ENCODE measurements around the gene TCOF1.

The TCOF1 gene

GRCh38 chr5:150318613-150319483, 38.6 kb upstream of the TCOF1 start:
- no peak for TF ChIP-seq ZFX (IDR thresholded peaks at IDR 0.05; ENCODE audit: borderline replicate concordance)
- TF ChIP-seq CTCF (IDR thresholded peaks at IDR 0.05): no peak
- no peak overlapping the region for H3K27ac ChIP-seq

- no peak for TF ChIP-seq CTCF (IDR thresholded peaks at IDR 0.05)
- no peak for TF ChIP-seq ZFX (IDR thresholded peaks at IDR 0.05; ENCODE audit: borderline replicate concordance)
Observed at GRCh38 chr5:150319484-150319790, 38.1 kb upstream of the TCOF1 start.

GRCh38 chr5:150320044-150320613, 37.4 kb upstream of the TCOF1 start:
- no peak overlapping the region for H3K27ac ChIP-seq
- TF ChIP-seq ZFX (IDR thresholded peaks at IDR 0.05; ENCODE audit: borderline replicate concordance) (no peak), CTCF (IDR thresholded peaks at IDR 0.05) (no peak)

More at GRCh38 chr5:150319484-150319790, 38.1 kb upstream of the TCOF1 start:
- H3K27ac ChIP-seq: no peak overlapping the region

GRCh38 chr5:150321211-150321610, 36.3 kb upstream of the TCOF1 start:
- TF ChIP-seq CTCF (IDR thresholded peaks at IDR 0.05): no peak
- no peak overlapping the region for H3K27ac ChIP-seq

GRCh38 chr5:150321784-150322183, 35.7 kb upstream of the TCOF1 start:
- TF ChIP-seq CTCF (IDR thresholded peaks at IDR 0.05) (no peak), ZFX (IDR thresholded peaks at IDR 0.05; ENCODE audit: borderline replicate concordance) (no peak)
- no peak overlapping the region for H3K27ac ChIP-seq

- TF ChIP-seq CTCF (IDR thresholded peaks at IDR 0.05): no peak
- TF ChIP-seq ZFX (IDR thresholded peaks at IDR 0.05; ENCODE audit: borderline replicate concordance): no peak
- no peak overlapping the region for H3K27ac ChIP-seq
Observed at GRCh38 chr5:150322202-150322601, 35.3 kb upstream of the TCOF1 start.

- H3K27ac ChIP-seq: no peak overlapping the region
- no peak for TF ChIP-seq CTCF (IDR thresholded peaks at IDR 0.05)
- TF ChIP-seq ZFX (IDR thresholded peaks at IDR 0.05; ENCODE audit: borderline replicate concordance): no peak
Observed at GRCh38 chr5:150323092-150323491, 34.4 kb upstream of the TCOF1 start.
